HG03060 (cell line): ENCODE measurements around the gene ENPP7.

Source experiments
- ATAC-seq: cut with Tn5 transposase; IDR thresholded peaks from one replicate; pipeline ENCODE4 v1.9.1; 2021; ENCODE audit warnings: low read depth, moderate number of reproducible peaks; ENCODE audit not compliant: unreplicated experiment

ENPP7 gene, protein sequence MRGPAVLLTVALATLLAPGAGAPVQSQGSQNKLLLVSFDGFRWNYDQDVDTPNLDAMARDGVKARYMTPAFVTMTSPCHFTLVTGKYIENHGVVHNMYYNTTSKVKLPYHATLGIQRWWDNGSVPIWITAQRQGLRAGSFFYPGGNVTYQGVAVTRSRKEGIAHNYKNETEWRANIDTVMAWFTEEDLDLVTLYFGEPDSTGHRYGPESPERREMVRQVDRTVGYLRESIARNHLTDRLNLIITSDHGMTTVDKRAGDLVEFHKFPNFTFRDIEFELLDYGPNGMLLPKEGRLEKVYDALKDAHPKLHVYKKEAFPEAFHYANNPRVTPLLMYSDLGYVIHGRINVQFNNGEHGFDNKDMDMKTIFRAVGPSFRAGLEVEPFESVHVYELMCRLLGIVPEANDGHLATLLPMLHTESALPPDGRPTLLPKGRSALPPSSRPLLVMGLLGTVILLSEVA

DNA sequence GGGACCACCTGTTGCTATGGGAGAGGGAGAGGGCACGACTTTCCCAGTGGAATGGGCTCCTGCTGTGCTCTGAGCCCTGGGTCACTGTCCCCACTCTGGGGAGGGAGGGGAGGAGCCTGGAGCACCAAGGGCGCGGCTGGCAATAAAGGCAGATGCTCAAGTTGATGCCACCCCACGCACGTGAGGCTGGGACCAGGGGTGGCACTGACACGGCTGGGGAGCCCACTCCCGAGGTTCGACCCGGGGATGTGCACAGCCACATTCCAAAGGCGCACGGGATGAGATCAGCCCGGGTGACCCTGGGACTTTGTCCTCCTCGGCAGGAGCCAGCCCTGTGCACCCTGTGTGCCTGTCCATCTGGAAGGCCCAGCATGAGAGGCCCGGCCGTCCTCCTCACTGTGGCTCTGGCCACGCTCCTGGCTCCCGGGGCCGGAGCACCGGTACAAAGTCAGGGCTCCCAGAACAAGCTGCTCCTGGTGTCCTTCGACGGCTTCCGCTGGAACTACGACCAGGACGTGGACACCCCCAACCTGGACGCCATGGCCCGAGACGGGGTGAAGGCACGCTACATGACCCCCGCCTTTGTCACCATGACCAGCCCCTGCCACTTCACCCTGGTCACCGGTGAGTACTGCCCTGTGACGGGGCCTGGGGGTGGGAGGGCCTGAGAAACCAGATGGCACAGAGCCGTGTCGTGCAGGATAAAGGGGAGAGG lies at the start of gene ENPP7:
TSS of gene ENPP7 (plus strand) at position 175 of the 715 bp plus-strand sequence. CDS start at position 372, 197 bp downstream.
- no peak for ATAC-seq

DNA sequence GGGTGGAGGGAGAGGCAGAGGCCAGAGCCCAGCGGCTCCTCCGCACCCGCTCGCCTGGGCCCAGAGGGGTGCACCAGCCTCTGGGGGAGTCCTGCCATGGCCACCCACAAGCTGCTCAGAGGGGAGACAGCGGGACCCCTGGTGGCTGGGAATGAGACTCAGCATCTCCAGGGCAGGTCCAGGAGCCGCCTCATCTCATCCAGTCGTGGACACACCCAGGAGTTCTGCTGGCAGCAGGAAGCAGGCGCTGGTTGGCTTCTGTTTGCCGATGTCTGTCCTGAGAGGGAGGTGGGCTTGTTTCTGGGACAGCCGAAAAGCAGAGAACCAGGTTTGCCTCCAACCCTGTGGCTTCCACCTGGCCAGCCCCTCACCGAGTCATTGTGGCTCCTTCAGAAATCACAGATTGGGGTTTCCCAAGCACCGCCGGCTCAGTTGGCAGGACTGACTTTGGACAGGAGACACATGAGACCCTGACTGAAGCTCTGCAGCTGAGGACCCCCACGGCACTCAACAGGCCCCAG lies 49.6 kb upstream of the ENPP7 start:
- no peak for ATAC-seq

GRCh38 chr17:79681628-79682261 lies 49.0 kb upstream of the ENPP7 start:
- no peak for ATAC-seq

DNA sequence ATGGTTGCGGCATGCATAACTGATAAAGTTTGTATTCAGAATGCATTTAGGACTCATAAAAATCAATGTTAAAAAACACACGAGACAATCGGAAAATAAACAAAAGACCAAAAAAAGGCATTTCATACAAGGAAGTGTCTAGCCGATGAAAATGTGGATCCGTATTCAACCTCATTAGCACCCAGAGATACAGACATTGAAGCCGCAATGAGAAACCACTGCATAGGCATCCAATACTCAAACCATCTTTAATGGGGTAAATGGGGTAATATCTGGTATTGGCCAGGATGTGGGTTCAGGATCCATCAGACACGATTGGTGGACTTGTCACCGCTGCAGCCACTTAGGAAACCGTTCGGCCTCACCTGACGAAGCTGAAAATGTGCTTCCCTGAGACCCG lies 47.4 kb upstream of the ENPP7 start:
- no peak for ATAC-seq

- no peak for ATAC-seq
Measured at GRCh38 chr17:79684132-79684985, 46.4 kb upstream of the ENPP7 start.

DNA sequence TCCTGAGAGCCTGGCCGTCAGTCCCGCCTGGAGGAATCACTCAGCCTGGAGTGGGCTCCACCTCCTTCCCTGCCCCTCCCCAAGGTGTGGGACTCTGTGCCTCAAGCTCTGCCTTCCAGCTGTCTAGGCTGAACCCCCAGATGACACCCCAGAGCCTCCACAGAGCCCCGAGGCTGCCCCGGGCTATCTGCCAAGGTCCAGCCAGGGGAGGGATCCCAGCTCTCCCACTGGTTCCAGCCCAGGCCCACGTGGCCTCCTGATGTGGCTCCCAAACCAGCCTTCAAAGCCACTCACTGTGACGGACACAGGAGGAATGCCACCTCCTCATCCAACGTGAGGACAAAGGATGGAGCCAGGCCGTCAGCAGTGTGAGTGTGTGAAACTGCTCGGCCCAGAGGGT lies 45.6 kb upstream of the ENPP7 start:
- no peak for ATAC-seq

GRCh38 chr17:79686476-79686875 lies 44.3 kb upstream of the ENPP7 start:
- ATAC-seq: no peak

DNA sequence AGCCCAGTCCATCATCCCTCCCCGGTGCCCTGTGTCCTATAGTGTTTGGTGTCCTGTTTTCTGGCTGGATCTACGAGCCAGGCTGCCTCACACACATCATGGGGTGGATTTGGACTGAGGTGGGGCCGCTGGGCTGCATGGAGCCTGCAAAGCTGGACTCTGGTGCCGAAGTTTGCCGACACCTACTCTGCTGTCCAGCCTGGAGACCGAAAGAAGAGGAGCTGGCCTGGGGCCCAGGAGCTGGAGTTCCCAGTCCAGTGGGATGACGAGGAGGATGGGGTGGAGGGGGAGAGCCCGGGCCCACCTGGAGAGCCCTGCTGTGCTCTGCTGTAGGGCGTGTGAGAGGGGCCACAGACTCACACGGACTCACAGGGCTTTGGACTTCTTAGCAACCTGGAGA lies 40.3 kb upstream of the ENPP7 start:
- ATAC-seq: no peak

- no peak for ATAC-seq
Measured at GRCh38 chr17:79690988-79691836, 39.5 kb upstream of the ENPP7 start.

DNA sequence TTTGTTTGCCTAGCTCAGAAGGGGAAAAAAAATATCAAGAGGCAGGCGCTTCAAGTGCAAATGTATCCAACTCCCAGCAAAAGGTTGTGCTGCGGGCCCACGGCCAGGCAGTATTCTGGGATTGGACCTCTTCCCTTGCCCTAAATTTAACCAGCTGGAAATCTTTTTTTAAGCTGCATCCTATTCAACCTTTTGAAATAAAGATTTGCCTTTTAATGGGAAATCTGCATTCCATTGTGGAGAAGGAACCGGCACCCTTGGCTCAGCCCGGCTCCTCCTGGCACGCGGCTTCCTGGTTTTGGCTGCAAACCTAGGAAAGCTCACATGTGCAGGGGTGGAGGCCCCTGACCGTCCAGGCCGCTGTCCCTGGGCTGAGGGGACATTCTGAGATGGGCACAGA lies 38.8 kb upstream of the ENPP7 start:
- ATAC-seq: no peak

GRCh38 chr17:79693419-79693818 lies 37.3 kb upstream of the ENPP7 start:
- no peak for ATAC-seq

GRCh38 chr17:79695293-79695790 lies 35.4 kb upstream of the ENPP7 start:
- no peak for ATAC-seq

GRCh38 chr17:79695797-79696609 lies 34.7 kb upstream of the ENPP7 start:
- no peak for ATAC-seq

DNA sequence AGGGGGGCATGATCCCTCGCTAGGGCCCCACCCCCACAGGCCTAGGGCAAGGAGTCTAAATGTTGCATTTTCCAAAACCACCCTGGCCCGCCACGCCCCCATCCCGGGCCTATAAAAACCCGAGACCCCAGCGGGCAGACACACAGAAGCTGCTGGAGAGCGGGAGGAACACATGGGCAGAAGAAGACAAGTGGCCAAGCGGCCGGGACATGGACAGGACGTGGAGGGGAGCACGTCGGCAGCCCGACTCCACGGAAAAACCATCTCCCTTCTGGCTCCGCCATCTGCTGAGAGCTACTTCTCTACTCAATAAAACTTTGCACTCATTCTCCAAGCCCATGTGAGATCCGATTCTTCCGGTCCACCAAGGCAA lies 34.1 kb upstream of the ENPP7 start:
- no peak for ATAC-seq

DNA sequence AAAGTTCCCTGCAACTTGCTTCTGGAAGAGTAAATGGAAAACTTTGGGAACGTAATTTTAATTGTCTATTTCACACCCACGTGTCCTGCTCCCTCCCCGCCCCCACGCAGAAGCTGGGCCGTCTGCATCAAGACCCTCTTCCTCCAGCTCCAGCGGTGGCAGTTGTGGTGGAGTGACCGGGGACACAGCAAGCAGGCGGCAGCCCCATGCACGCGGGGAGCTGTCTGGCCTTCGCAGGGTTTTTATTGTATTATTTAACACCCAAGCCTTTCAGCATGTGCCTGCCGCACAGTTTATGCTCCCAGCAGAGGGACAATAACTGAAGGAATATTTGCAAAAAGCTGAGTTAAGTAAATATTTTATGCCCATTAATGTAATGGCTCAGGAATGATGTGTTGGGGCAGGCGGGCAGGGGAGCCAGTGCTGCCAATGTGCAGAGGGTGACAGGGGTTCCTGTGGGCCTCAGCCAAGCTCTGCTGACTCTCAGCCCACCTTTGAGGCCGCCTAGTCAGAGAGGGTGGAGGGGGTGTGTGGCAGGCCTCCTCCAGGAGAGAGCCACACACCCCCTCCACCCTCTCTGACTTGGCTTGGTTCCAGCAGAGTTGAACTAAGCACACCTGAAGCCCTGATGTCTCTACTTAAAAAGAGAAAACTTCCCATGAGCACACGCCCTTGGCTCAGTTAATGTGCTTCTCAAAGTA lies 32.4 kb upstream of the ENPP7 start:
- ATAC-seq: no peak

DNA sequence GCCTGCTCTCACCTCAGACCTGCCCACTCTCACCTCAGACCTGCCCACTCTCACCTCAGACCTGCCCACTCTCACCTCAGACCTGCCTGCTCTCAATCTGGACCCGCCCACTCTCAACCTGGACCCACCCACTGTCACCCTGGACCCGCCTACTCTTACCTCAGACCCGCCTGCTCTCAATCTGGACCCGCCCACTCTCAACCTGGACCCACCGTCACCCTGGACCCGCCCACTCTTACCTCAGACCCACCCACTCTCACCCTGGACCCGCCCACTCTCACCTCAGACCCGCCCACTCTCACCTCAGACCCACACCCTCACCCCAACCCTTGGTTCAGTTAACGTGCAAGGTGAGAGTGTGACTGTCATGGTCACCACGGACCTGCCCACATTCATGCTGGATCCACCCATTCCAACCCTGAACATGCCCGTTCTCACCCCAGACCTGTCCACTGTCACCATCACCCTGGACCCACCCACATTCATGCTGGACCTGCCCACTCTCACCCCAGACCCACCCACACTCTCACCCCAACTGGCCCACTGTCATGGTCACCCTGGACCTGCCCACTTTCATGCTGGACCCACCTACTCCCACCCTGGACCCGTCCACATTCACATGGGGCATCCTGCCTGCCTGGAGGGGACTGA lies 31.2 kb upstream of the ENPP7 start:
- no peak for ATAC-seq

- ATAC-seq: no peak
Measured at GRCh38 chr17:79700592-79700991, 30.2 kb upstream of the ENPP7 start.
